Medulla oblongata (tissue), 1 donor: Measurements from ENCODE around the gene MICAL2.

ENCODE experiments used
- DNase-seq: peaks from one replicate; pipeline ENCODE4 v3.0.0-alpha.2; 2015; ENCODE audit errors: extremely low spot score

MICAL2 gene

DNA sequence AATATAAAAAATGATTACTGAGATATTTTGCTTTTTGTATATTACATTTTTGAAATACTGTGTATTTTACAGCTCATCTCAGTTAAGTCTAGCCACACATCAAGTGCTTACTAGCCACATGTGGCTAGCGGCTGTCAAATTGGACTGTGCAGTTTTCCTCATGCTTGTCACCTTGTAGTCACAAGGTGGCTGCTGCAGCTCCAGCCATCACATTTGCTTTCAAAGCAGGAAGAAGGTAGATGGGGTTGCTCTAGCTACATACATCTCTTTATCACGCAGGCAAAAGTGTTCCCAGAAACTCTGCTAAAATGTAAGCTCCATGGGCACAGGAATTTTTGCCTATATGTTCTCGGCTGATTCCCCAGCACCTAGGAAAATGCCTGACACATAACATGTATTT is 61.5 kb downstream of the MICAL2 start:
- no peak for DNase-seq

- DNase-seq = no peak
Measured at GRCh38 chr11:12172493-12173013, 62.2 kb downstream of the MICAL2 start.

DNA sequence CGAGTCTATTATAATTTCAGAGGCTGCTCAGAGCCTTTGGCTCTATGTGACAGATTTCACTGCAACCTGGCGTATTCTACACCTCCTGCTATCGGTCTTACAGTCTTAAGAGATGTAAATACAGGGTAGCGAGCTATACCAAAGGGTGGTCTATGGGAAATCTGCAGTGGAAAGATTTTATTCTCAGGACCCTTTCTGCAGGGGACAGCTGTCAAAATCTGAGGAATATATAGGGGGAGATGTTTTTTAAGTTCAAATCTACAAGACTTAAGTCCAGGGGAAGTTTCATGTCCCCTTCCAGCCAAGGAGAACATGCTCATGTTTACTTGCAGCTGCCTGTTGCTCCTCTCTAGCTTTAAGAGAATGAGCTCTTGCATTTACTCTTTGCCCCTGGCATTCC is 62.7 kb downstream of the MICAL2 start:
- no peak for DNase-seq

GRCh38 chr11:12174128-12174476 is 63.7 kb downstream of the MICAL2 start:
- DNase-seq = no peak

DNA sequence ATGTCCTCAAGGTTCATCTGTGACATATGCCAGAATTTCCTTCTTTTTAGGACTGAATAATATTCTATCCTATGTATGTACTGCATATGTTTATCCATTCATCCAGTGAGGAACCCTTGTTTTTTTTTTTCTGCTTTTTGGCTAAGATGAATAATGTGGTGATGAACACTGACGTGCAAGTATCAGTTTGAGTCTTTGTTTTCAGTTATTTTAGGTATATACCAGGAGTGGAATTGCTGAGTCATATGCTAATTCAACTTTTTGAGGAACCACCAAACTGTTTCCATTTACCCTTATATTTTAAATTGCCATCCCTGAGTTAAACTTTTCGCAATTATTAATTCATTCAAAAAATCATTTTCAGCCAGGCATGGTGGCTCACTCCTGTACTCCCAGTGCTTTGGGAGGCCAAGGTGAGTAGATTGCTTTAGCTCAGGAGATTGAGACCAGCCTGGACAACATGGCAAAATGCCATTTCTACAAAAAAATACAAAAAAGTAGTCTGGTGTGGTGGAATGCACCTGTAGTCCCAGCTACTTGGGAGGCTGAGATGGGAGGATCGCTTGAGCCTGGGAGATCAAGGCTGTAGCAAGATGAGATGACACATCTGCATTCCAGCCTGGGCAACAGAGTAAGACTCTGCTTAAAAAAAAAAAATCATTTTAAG is 64.2 kb downstream of the MICAL2 start:
- peak; percentile 42 for DNase-seq

- no peak for DNase-seq
Measured at GRCh38 chr11:12175694-12176241, 65.4 kb downstream of the MICAL2 start.

DNA sequence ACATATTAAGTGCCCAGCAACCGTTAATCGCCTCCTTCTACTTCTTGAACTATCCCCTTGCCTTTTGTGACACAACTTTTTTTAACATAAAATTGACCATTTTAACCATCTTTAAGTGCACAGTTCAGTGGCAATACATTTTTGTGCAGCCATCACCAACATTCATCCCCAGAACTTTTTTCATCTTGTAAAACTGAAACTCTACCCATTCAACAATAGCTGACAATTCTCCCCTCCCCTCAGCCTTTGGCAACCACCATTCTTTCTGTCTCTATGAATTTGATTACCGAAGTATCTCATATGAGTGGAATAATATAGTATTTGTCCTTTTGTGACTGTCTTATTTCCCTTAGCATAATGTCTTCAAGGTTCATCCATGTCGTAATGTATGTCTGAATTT is 66.0 kb downstream of the MICAL2 start:
- DNase-seq = no peak

DNA sequence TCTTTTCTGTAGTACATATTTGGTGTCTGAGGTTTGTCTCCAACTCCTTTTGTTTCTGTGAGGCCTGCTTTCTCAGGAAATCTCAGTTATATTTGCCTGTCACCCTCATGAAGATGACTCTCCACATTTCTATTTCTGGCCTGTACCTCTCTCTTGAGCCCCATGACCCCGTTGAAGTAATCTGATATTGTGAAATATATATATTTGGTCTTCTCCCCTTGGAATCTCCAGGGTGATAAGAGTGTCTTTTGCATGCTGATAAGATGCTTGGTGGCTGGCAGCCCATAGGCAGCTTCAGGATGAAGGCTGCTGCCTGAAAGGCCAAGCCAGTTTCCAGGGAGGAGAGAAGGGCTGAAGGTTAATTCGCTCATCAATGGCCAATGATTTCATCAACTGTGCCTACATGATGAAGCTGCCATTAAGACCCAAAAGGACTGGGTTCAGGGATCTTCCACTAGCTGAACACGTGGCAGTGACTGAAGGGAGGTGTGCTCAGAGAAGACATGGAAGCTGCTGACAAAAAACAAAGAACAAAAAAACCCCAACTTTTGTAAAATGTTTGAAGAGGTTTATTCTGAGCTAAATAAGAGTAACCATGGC is 67.4 kb downstream of the MICAL2 start:
- no peak for DNase-seq

- DNase-seq = no peak
Measured at GRCh38 chr11:12179019-12179418, 68.6 kb downstream of the MICAL2 start.

DNA sequence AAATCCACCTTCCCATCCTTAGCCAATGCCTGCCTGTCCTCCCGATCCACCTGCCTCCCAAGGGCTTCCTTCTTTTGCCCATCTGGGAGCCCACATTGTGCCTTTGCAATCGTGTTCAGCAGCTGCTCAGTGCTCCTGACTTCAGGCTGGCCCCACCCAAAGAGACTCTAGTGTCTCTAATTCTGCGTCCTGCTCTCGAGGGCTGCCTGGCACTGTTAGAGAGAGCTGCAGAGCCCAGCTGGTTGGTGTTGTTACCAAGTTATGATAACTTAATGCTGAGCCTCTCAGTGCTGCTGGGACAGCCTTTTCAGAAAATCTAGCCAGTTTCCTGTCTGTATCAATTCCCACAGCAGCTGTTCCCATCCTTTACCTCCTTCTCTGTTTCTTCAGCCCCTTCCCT is 69.1 kb downstream of the MICAL2 start:
- DNase-seq = no peak

DNA sequence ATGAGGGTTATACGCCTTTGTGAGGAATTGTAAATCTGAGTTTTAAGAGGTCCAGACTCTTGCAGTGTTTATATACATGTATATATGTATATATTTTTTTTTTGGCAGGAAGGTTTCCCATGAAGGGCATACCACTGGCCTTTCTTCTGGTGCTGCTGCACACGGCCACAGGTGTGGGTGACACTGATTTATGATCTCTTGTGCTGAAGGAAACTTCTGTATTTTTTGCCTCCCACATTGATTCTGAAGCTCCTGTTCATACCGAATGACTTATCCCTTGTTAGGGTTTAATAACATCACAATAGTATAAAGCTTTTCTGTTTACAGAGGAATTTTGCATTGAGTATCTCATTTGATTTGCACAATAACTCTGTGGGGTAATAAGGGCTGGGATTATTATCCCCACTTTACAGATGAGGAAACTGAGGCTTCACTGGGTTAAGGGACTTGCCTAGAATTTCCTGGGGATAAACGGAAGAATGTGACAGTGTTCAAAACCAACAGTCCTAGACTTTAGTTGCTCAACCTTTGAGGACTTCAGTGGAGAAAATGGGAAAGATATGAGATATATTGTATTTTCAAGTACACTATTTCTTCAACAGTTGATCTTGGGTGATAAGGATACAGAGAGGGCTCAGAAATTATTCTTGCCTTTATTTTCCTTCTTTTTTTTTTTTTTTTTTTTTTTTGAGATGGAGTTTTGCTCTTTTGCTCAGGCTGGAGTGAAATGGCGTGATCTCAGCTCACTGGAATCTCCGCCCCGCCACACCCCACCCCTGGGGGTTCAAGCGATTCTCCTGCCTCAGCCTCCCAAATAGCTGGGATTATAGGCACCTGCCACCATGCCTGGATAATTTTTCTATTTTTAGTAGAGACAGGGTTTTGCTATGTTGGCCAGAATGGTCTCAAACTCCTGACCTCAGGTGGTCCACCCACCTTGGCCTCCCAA is 70.1 kb downstream of the MICAL2 start:
- no peak for DNase-seq

- DNase-seq = no peak
Measured at GRCh38 chr11:12182302-12182675, 71.9 kb downstream of the MICAL2 start.

DNA sequence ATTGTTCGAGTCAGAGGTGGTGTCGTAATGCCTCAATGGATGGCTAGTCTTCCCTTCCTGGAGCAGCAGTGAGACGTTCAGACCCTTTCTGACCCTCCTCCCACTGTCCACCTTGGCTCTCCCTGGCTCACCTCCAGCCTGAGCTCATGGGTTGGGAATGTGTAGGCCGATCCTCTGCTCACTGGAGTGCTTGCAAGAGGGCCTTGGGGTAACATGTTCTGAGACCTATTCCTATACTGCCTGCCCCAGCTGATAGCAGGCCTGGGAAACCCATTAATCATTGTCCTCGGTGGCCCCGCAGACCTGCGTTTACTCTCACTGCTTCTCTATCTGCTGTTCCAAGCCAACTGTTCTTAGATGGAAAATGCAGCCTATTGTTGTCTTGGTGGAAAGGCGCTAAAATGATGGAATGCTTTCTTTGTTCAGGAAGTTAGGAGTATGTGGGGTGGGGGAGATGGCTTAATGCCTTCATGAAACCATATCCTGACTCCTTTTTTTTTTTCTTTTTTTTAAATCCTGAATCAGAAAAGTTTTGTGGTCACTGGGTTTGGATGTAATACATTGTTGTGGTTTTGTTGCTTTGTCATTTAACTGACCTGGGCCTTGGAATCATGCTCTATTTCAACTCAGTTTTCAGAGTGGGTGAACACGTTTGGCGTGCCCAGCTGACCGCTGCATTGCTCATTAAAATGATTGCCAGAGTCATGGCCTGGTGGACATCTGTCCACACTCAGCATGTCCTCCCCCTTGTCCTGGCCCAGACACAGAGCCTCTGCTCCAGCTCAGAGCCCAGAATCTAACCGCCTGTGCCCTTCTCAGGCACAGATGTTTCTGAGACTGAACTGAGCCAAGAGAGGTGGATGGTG is 72.5 kb downstream of the MICAL2 start:
- no peak for DNase-seq

DNA sequence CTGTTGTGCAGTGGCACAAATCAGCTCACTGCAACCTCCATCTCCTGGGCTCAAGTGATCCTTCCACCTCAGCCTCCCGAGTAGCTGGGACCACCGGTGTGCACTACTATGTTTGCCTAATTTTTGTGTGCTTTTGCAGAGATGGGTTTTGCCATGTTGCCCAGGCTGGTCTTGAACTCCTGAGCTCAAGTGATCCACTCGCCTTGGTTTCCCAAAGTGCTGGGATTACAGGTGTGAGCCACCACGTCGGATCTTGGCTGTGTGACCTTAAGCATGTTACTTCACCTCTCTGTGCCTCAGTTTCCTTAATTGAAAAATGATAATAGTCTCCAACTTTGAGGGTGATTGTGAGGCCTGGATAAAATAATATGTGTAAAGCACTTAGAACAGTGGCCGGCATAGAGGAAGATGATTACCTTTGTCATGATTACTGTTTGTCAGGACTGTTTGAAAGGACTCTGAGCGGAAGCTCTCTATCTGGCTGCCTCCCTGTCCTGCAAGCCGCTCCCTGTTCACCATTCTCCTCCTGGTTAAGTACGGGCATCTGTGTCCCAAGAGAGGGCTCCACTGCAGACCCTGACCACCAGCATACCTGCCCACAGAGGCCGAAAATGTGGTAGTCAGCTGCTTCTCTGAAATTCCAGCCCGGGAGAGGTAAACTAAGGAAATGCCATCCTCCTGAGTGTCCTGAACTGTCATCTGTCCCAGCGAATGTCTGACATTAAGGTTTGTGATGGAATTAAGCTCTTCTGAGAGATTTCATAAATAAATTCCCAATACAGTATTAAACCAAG is 73.6 kb downstream of the MICAL2 start:
- no peak for DNase-seq

DNA sequence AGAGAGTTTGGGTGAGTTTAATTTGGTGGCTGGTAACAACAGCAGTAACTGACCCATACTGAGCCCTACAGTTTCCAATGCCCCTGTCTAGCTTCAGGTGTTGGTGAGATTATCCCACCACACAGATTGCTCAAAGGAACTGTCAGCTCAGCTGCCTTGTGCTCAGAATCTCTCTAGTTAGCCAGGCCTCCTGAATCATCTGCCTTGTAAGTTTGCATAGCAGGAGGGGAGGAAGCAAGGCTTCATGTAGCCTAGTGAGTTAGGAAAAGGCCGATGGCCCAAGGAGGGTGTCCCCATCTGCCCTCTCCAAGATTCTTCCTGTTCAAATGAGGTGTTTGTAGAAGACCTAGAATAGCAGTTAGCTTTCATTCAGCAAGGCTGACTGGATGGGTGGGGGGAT is 74.3 kb downstream of the MICAL2 start:
- DNase-seq = no peak

DNA sequence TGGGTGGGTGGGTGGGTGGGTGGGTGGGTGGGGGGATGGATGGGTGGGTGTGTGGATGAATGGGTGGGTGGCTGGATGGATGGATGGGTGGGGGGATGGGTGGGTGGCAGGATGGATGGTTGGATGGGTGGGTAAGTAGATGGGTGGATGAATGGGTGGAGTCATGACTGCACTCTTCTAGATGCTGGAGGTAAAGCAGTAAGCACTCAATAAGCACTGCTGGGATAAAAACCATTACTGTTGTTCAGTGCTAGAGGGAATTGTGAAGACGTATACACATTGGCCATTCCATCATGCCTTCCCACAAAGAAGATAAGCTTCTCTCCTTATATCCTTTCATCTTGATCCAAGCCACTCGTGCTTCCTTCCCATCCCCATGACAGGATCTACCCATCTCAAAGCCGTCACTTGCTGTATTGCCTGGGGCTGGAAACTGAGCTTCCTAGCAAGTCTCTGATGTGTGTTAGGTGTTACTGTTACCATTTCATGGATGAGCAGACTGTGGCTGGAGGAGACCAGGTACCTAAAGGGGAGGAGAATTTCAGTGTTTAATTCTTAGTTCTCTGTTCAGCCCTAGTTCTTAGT is 74.8 kb downstream of the MICAL2 start:
- DNase-seq = no peak

- no peak for DNase-seq
Measured at GRCh38 chr11:12185914-12186313, 75.5 kb downstream of the MICAL2 start.

GRCh38 chr11:12186701-12187100 is 76.3 kb downstream of the MICAL2 start:
- DNase-seq = no peak

GRCh38 chr11:12187399-12187798 is 77.0 kb downstream of the MICAL2 start:
- no peak for DNase-seq
